HG03066 (cell line): ENCODE measurements around the gene GNAT1.
"Not testable (repeated sequence)": the region's sequence is repeated elsewhere in the genome, so short reads cannot be mapped to it uniquely, and the experiment has no call there.

Source experiments
- ATAC-seq: cut with Tn5 transposase; IDR thresholded peaks from one replicate; pipeline ENCODE4 v1.9.1; 2021; ENCODE audit warnings: low read depth; ENCODE audit not compliant: unreplicated experiment

The GNAT1 gene

DNA sequence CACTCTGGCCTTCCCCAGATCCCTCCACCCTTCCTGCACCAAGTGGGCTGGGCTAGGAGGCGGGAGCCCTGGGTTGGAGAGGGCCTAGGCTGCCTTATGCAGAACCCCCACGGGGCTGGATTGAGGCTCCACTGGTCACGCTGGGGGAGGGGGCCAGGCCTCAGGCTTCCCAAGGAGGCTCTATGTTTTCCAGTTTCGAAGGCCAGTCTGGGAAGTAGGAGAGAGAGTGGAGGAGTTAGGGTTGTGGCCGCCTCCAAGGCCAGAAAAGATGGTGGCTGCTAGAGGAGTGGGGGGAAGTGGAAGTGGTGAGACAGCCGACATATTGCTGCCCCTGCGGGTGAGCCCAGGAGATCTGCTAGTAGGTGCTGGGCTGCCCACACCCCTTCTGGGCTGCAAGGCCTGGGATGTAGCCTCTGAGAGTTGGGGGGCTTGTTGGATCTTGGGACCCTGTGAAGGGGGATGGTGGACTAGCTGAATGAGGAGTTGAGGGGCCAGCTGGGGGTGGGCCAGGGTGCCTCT lies 45.8 kb downstream of the GNAT1 start:
- no peak for ATAC-seq

GRCh38 chr3:50237754-50238548 lies 46.5 kb downstream of the GNAT1 start:
- no peak for ATAC-seq

- no peak for ATAC-seq
These were observed 47.2 kb downstream of the GNAT1 start for GRCh38 chr3:50238549-50239026.

GRCh38 chr3:50239649-50240048 lies 48.2 kb downstream of the GNAT1 start:
- ATAC-seq: no peak

GRCh38 chr3:50241163-50241562 lies 49.8 kb downstream of the GNAT1 start:
- no peak for ATAC-seq

DNA sequence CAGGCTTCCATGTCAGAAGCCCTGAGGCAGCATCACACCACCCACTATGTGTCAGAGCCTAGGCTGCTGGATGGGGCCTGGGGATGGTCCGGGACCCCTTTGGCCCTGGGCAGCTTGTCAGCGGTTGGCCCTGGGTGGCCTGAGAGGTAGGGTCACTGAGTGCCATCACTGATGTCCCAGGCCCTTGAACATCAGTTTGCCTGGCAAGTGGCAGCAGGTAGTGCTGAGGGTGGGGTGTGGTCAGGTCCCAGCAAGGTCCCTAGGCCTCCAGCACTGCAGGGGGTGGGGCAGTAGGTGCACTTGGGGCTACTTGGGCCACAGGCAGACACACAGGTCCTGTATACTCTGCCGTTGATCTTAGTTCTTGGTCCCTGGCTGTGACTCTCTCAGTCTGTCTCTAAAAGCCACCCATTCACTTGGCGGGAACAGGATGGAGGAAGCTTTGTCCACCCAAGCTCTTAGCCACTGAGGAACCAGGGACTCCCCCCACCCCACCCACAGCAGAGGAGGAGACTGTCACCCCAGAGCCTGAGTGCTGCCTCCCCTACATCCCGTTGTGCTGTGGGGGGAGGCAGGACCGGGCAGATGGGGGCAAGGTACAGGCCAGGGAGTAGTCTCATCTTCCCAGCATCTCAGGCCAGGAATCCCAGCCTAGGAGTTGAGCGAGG lies 50.4 kb downstream of the GNAT1 start:
- no peak for ATAC-seq

- ATAC-seq: no peak
These were observed 51.0 kb downstream of the GNAT1 start for GRCh38 chr3:50242381-50242770.

DNA sequence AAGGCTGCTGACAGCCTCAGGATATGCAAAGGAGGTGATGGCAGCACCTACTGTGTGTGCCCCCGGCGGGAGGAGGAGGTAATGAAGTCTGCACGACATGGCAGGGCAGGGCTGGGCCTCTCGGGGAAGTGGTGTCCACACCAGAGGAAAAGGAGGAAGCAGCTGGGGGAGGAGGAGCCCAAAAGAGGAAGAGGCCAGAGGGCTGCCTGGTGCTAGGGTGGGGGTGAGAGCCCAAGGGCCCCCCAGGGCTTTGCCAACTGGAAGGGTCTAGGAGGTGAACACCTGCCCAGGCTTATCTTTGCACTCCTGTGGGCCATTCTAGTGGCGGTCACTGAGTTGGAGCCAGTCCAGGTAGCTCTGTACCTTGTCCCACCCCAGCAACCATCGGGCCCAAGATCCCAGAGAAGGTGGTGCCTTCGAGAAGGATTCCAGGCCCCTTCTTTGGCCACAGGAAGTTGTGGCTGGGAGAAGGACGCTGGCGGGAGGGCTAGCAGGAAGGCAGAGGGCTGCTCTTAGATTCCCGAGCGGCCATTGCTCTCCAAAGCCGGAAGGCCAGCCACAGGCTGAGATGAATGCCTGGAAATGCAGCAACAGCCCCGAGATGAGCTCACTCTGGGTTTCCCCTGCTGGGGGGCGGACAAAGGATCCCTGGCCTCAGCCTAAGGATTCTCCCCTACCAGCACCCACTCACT lies 51.6 kb downstream of the GNAT1 start:
- ATAC-seq: no peak

DNA sequence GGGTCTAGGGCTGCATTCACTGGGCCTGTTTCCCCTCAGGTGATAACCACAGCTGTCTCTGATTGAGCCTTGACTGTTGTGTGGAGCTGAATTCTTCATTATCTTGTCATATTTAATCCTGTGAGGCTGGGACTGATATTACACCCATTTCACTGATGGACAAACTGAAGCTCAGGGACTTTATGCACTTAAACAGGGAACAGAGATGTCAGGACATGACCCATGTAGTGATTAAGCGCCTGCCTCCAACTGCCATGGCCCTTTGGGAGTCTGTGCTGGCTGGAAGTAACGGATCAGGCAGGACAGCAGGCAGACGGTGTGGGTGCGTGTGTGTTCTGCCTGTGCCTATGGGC lies 52.1 kb downstream of the GNAT1 start:
- ATAC-seq: no peak

DNA sequence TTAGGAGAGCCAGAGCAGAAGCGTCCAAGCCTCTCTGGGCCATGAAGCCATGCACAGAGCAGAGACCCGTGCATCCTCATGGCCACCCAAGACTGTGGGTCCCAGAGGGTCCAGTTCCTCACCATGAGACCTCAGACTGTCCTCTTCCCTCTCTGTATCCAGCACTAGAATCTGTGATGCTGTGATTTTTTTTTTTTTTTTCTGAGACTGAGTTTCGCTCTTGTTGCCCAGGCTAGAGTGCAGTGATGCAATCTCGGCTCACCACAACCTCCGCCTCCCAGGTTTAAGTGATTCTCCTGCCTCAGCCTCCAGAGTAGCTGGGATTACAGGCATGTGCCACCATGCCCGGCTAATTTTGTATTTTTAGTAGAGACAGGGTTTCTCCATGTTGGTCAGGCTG lies 53.4 kb downstream of the GNAT1 start:
- ATAC-seq: not testable (repeated sequence)

- no peak for ATAC-seq
These were observed 53.9 kb downstream of the GNAT1 start for GRCh38 chr3:50245251-50245745.

DNA sequence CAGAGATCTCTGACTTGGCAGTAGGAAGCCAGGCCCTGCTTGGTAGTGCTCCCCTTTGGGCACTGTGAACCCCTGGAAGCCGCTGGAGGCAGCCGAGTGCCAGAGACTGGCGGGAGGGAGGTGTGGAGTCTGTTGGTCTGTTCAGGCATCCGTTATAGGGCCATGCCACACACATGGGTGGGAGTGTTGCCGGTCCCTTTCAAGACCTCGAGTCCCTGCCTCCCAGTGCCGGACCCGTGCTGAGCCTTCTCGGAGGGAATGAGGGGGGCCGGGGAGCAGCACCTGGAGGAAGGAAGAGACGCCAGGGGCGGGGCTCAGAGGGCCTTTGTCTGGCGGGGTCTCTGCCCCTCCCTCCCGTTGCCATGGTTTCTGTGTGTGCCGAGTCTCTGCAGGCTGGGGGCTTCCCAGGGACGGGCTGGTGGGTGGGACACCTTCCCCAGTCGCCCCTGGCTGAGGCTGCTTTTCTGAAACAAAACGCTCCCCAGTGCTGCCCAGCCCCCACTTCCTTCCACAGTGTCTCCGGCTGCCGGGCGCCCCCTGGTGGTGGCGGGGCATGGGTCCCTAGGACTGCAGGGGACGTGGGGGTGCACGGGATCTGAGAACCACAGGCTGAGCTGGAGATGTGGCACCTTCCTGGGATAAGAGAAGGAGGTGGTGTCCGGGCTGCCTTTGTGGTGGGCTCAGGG lies 54.6 kb downstream of the GNAT1 start:
- ATAC-seq: peak; percentile 62

- peak; percentile 62 for ATAC-seq
These were observed 55.1 kb downstream of the GNAT1 start for GRCh38 chr3:50246517-50246954.
